Muscle layer of duodenum (tissue), 2 donors: ENCODE results near the gene AK8.

ENCODE experiments used
- H3K27ac ChIP-seq: one replicate; pipeline ENCODE4 v1.7.0; 2013; ENCODE audit warnings: mild to moderate bottlenecking, low read length
- H3K27me3 ChIP-seq: one replicate; pipeline ENCODE4 v1.7.0; 2013; ENCODE audit warnings: low read depth, mild to moderate bottlenecking, control low read depth, low read length
- H3K36me3 ChIP-seq, 2 donors: one replicate each; pipeline ENCODE4 v1.7.0; 2013; ENCODE audit warnings: low read length in 2 of 2, control low read depth in 1 of 2, mild to moderate bottlenecking in 1 of 2; ENCODE audit not compliant: insufficient read depth in 2 of 2, control insufficient read depth in 1 of 2
- H3K4me1 ChIP-seq, 2 donors: one replicate each; pipeline ENCODE4 v1.7.0; 2013; ENCODE audit warnings: low read length in 2 of 2, mild to moderate bottlenecking in 2 of 2, control low read depth in 1 of 2, moderate library complexity in 1 of 2; ENCODE audit not compliant: insufficient read depth in 2 of 2, control insufficient read depth in 1 of 2
- H3K4me3 ChIP-seq, 2 donors: one replicate each; pipeline ENCODE4 v1.7.0; 2013; ENCODE audit warnings: low read length in 2 of 2, low read depth in 1 of 2, mild to moderate bottlenecking in 1 of 2
- H3K9me3 ChIP-seq, 2 donors: one replicate each; pipeline ENCODE4 v1.7.0; 2013; ENCODE audit warnings: low read length in 2 of 2, control low read depth in 1 of 2, mild to moderate bottlenecking in 1 of 2; ENCODE audit not compliant: control insufficient read depth in 1 of 2
- donor health status: healthy.

Gene AK8

GRCh38 chr9:132690696-132691095 is 187.4 kb downstream of the AK8 start:
- Histone ChIP-seq H3K4me3 (no peak overlapping the region), H3K4me1 (no peaks in the 10 kb centered on the region), H3K36me3 (peaks cover 41 to 43% of the 10 kb centered on the region in 2 donors), H3K9me3 (no peaks in the 10 kb centered on the region), H3K27ac (no peak overlapping the region), H3K27me3 (no peaks in the 10 kb centered on the region)

DNA sequence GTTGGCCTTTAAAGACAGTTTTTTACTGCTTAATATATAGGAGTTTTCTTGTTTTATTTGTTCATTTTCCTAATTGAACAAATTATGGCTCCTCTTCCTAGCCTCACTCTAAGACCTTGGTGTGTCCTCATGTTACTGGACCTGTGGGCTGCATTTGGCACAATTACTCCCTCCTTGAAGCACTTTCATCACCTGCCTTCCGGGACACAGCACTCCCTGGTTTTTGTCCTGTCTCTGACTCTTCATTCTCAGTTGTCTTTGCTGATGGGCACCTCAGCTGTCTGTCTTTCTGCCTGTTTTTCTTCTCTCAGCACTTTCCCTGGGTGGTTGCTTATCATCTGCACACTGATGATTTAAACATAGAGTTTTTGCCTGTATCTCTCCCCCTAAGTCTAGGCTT is 194.2 kb downstream of the AK8 start:
- H3K27me3 ChIP-seq, result no peaks in the 10 kb centered on the region
- no peaks in the 10 kb centered on the region for H3K9me3 ChIP-seq
- no peak overlapping the region for H3K4me3 ChIP-seq
- H3K27ac ChIP-seq, result no peak overlapping the region
- peaks cover 44 to 58% of the 10 kb centered on the region in 2 donors for H3K36me3 ChIP-seq
- no peaks in the 10 kb centered on the region for H3K4me1 ChIP-seq

DNA sequence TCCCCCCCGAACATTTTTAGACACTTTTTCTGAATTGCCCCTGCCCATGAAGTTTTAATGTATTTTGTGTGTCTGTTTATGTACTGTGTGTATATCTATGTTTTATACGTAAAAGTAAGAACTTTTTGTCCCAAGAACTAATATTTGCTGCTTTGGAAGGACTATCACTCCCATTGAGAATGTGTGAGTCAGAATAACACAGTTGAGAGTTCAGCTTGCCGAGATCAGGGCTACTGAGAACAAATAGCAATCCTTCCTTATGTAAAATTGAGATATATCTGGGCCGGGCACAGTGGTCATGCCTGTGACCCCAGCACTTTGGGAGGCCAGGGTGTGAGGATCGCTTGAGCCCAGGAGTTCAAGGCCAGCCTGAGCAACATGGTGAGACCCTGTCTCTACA is 196.5 kb downstream of the AK8 start:
- peaks cover 46 to 54% of the 10 kb centered on the region in 2 donors for H3K36me3 ChIP-seq
- no peak overlapping the region for H3K27ac ChIP-seq
- H3K4me1 ChIP-seq, result no peaks in the 10 kb centered on the region
- H3K27me3 ChIP-seq, result no peaks in the 10 kb centered on the region
- H3K4me3 ChIP-seq, result no peak overlapping the region
- H3K9me3 ChIP-seq, result no peaks in the 10 kb centered on the region

DNA sequence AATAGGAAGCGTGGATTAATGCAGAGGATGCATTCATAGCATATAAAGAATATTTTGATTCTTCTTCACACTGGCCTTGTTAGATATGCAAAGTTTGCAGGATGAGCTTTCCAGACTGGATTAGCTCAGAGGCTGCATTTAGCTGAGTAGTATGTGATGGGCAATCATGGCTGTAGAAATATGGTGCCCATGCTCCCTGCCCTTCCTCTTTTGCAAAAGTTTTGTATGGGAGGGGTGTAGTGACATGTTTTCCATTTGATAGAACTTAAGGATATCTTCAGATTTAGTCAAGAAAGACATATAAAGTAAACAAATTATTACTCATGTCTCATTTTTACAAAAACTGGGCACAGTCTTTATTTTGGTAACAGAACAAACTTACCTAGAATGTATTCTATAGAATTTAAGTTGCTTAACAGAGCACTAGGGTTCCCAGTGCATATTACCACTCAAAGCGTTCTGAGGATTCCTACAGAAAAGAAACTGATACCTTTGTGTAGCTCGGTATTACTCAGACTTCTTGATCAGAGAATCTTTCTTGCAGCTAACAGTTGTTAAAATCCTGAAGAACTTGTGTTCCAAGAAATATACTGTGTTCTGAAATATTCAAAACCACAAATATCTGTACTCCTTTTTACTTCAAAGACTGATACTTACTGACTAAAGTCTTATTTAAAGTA is 198.0 kb downstream of the AK8 start:
- H3K27me3 ChIP-seq, result no peaks in the 10 kb centered on the region

DNA sequence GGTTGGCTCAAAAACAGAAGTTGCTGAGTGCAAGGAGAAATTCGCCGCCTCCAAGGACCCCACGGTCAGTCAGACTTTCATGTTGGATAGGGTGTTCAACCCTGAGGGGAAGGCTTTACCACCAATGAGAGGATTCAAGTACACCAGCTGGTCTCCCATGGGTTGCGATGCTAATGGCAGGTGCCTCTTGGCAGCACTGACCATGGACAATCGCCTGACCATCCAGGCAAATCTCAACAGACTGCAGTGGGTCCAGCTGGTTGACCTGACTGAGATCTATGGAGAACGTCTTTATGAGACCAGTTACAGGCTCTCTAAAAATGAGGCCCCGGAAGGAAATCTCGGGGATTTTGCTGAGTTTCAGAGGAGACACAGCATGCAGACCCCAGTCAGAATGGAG is 200.1 kb downstream of the AK8 start:
- no peaks in the 10 kb centered on the region for H3K27me3 ChIP-seq
- H3K9me3 ChIP-seq, result no peaks in the 10 kb centered on the region
- peaks cover 0 to 7% of the 10 kb centered on the region in 2 donors for H3K4me1 ChIP-seq
- H3K27ac ChIP-seq, result no peak overlapping the region
- no peak overlapping the region for H3K4me3 ChIP-seq
- peaks cover 26 to 28% of the 10 kb centered on the region in 2 donors for H3K36me3 ChIP-seq

More for the DNA sequence above, 198.0 kb downstream of the AK8 start:
- no peaks in the 10 kb centered on the region for H3K9me3 ChIP-seq
- peaks cover 40 to 41% of the 10 kb centered on the region in 2 donors for H3K36me3 ChIP-seq
- no peak overlapping the region for H3K4me3 ChIP-seq
- H3K27ac ChIP-seq, result no peak overlapping the region
- H3K4me1 ChIP-seq, result no peaks in the 10 kb centered on the region
